GM23338 (cell line): Measurements from ENCODE around the gene SHISAL2A. TPM values are rescaled to one million over a fixed set of nuclear protein-coding genes. Genes with fewer than 3 reads are reported as not detected.
A peak's percentile ranks its signal among the peaks of the same experiment; 100 is the strongest.

Source experiments
- ATAC-seq: fragments of 200-7000 bp; cut with Tn5 transposase; 3 replicates; pipeline ENCODE4 v1.9.1; 2020
- DNase-seq: peaks from one replicate; pipeline ENCODE4 v3.0.0-alpha.2; 2015; ENCODE audit warnings: low spot score
- H2AFZ ChIP-seq: fragments of 200-600 bp; sonication (generic); 2 replicates; pipeline ENCODE4 v1.8.0; 2016; ENCODE audit warnings: antibody characterized with exemption, mild to moderate bottlenecking, moderate library complexity
- H3F3A ChIP-seq: fragments of 200-600 bp; sonication (generic); replicated peaks from 2 replicates; pipeline ENCODE4 v1.8.0; 2017; ENCODE audit warnings: antibody characterized with exemption, mixed run types, low read depth
- H3K27ac ChIP-seq: fragments of 200-600 bp; sonication (generic); 2 replicates; pipeline ENCODE4 v1.6.1; 2016; ENCODE audit warnings: low read depth
- H3K27me3 ChIP-seq: fragments of 200-600 bp; sonication (generic); 2 replicates; pipeline ENCODE4 v1.8.0; 2016; ENCODE audit warnings: mild to moderate bottlenecking, mixed run types, moderate library complexity; ENCODE audit not compliant: insufficient read depth
- H3K36me3 ChIP-seq: fragments of 200-600 bp; sonication (generic); 2 replicates; pipeline ENCODE4 v1.8.0; 2016; ENCODE audit warnings: mild to moderate bottlenecking; ENCODE audit not compliant: insufficient read depth
- H3K4me1 ChIP-seq: fragments of 200-600 bp; sonication (generic); 2 replicates; pipeline ENCODE4 v1.8.0; 2016; ENCODE audit warnings: mild to moderate bottlenecking, moderate library complexity; ENCODE audit not compliant: insufficient read depth
- H3K4me2 ChIP-seq: fragments of 200-600 bp; sonication (generic); 2 replicates; pipeline ENCODE4 v1.7.1; 2017; ENCODE audit warnings: mixed run types
- H3K4me3 ChIP-seq: fragments of 200-600 bp; sonication (generic); 2 replicates; pipeline ENCODE4 v1.6.1; 2016; ENCODE audit warnings: mixed run types
- H3K79me2 ChIP-seq: fragments of 200-600 bp; sonication (generic); replicated peaks from 2 replicates; pipeline ENCODE4 v1.8.0; 2017; ENCODE audit warnings: mild to moderate bottlenecking; ENCODE audit not compliant: insufficient read depth
- H3K9me2 ChIP-seq: fragments of 200-600 bp; sonication (generic); 2 replicates; pipeline ENCODE4 v1.8.0; 2017; ENCODE audit not compliant: insufficient read depth
- H4K20me1 ChIP-seq: fragments of 200-600 bp; sonication (generic); replicated peaks from 2 replicates; pipeline ENCODE4 v1.8.0; 2017; ENCODE audit warnings: mild to moderate bottlenecking; ENCODE audit not compliant: insufficient read depth
- H3K27ac Mint-ChIP-seq: 2 replicates; pipeline ENCODE4 v1.8.0; 2020; ENCODE audit warnings: inconsistent platforms, mild to moderate bottlenecking, moderate library complexity, mixed read lengths
- H3K27me3 Mint-ChIP-seq: 3 replicates; pipeline ENCODE4 v1.8.0; 2022; ENCODE audit warnings: low read depth, mild to moderate bottlenecking, moderate library complexity, mixed read lengths, inconsistent platforms; ENCODE audit not compliant: insufficient read depth, poor library complexity
- H3K36me3 Mint-ChIP-seq: 3 replicates; pipeline ENCODE4 v1.8.0; 2021; ENCODE audit warnings: low read depth, mild to moderate bottlenecking, inconsistent platforms, moderate library complexity, mixed read lengths
- H3K4me1 Mint-ChIP-seq: 3 replicates; pipeline ENCODE4 v1.8.0; 2020; ENCODE audit warnings: mild to moderate bottlenecking, inconsistent platforms, mixed read lengths
- H3K4me3 Mint-ChIP-seq: 3 replicates; pipeline ENCODE4 v1.8.0; 2021; ENCODE audit warnings: moderate library complexity, mild to moderate bottlenecking, inconsistent platforms, mixed read lengths
- H3K9me3 Mint-ChIP-seq: 3 replicates; pipeline ENCODE4 v1.8.0; 2020; ENCODE audit warnings: moderate library complexity, mild to moderate bottlenecking, inconsistent platforms, mixed read lengths
- EZH2 ChIP-seq: fragments of 200-600 bp; sonication (generic); IDR thresholded peaks from one replicate; pipeline ENCODE4 v1.8.0; 2017; ENCODE audit warnings: antibody characterized with exemption, mild to moderate bottlenecking, low read depth; ENCODE audit not compliant: unreplicated experiment
- EZH2phosphoT487 ChIP-seq: fragments of 200-600 bp; sonication (generic); IDR thresholded peaks from one replicate; pipeline ENCODE4 v1.8.1; 2018; ENCODE audit warnings: antibody characterized with exemption; ENCODE audit not compliant: unreplicated experiment
- JUNB ChIP-seq: IDR thresholded peaks from one replicate; pipeline ENCODE4 v1.6.1; 2016; ENCODE audit warnings: antibody characterized with exemption; ENCODE audit not compliant: unreplicated experiment
- REST ChIP-seq: IDR thresholded peaks from one replicate; pipeline ENCODE4 v1.6.1; 2018; ENCODE audit warnings: antibody characterized with exemption; ENCODE audit not compliant: unreplicated experiment
- STAT1 ChIP-seq: IDR thresholded peaks from one replicate; pipeline ENCODE4 v1.6.1; 2016; ENCODE audit warnings: antibody characterized with exemption; ENCODE audit not compliant: unreplicated experiment
- ZNF114 ChIP-seq: fragments of 250-450 bp; sonication (Bioruptor Pico); IDR thresholded peaks from 2 replicates; pipeline ENCODE4 v1.5.0; 2020; ENCODE audit warnings: mild to moderate bottlenecking, moderate library complexity
- ZNF331 ChIP-seq: fragments of 250-450 bp; sonication (Bioruptor Pico); IDR thresholded peaks from 2 replicates; pipeline ENCODE4 v1.5.0; 2020; ENCODE audit warnings: low read depth, mild to moderate bottlenecking, moderate library complexity
- ZNF462 ChIP-seq: fragments of 250-450 bp; sonication (Bioruptor Pico); IDR thresholded peaks from 2 replicates; pipeline ENCODE4 v1.5.0; 2020; ENCODE audit warnings: mild to moderate bottlenecking, moderate library complexity
- polyA plus RNA-seq: library from polyadenylated mRNA; unstranded; fragments of >200 nt; fragmentation: Nextera tagmentation; extraction: Ambion mirVana; gene quantifications from 2 replicates; pipeline ENCODE4 v1.2.1, GENCODE V29; 2016
- total RNA-seq: library from RNA; depleted of rRNA; stranded (reverse); fragments of >200 nt; shearing (Covaris generic); gene quantifications from 2 replicates; pipeline ENCODE4 v1.2.3, GENCODE V29; 2014
- TF ChIP-seq, protein P1 (sequence below), 2 experiments: fragments of 200-600 bp in 1 of 2; sonication (generic) in 1 of 2; conservative IDR thresholded peaks; 2 replicates each; pipeline versions ENCODE4 v1.5.1 to v1.6.1; 2016 to 2017; ENCODE audit warnings: antibody characterized with exemption in 2 of 2, low read depth in 2 of 2, mild to moderate bottlenecking in 2 of 2, moderate library complexity in 1 of 2
- TF ChIP-seq, protein P2 (sequence below): IDR thresholded peaks from 2 replicates; pipeline ENCODE4 v1.6.1; 2016; ENCODE audit warnings: antibody characterized with exemption

SHISAL2A gene
- total and polyA plus RNA-seq, 2 experiments from 2014 or later = 0.10 to 1.2 TPM

- peaks cover 39% of the 10 kb centered on the region for H3K27me3 Mint-ChIP-seq
- H3K79me2 ChIP-seq = no peaks in the 10 kb centered on the region
- no peaks in the 10 kb centered on the region for H4K20me1 ChIP-seq
- H2AFZ ChIP-seq = peak overlapping the region; percentile 18; the same call in 1 of the 2 replicates
- H3K4me1 ChIP-seq = peaks cover 16% of the 10 kb centered on the region; the same call in 1 of the 2 replicates
- H3K27ac ChIP-seq = no peak overlapping the region
- no peak overlapping the region for H3K4me3 ChIP-seq
- H3K36me3 ChIP-seq = no peaks in the 10 kb centered on the region; the same call in 1 of the 2 replicates
- no peak for DNase-seq
- H3K27me3 ChIP-seq = peaks cover 50% of the 10 kb centered on the region
- peaks cover 12% of the 10 kb centered on the region for H3K4me1 Mint-ChIP-seq
- no peak overlapping the region for H3K27ac Mint-ChIP-seq
- H3F3A ChIP-seq = 0 out of 2 replicates have a peak, but pooled peaks cover 4% of the 10 kb centered on the region
- TF ChIP-seq, protein P1, sequence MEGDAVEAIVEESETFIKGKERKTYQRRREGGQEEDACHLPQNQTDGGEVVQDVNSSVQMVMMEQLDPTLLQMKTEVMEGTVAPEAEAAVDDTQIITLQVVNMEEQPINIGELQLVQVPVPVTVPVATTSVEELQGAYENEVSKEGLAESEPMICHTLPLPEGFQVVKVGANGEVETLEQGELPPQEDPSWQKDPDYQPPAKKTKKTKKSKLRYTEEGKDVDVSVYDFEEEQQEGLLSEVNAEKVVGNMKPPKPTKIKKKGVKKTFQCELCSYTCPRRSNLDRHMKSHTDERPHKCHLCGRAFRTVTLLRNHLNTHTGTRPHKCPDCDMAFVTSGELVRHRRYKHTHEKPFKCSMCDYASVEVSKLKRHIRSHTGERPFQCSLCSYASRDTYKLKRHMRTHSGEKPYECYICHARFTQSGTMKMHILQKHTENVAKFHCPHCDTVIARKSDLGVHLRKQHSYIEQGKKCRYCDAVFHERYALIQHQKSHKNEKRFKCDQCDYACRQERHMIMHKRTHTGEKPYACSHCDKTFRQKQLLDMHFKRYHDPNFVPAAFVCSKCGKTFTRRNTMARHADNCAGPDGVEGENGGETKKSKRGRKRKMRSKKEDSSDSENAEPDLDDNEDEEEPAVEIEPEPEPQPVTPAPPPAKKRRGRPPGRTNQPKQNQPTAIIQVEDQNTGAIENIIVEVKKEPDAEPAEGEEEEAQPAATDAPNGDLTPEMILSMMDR (conservative IDR thresholded peaks at IDR 0.05; ENCODE audit: low read depth in 2 of 2) = no peak
- no peak for TF ChIP-seq EZH2phosphoT487
- no peak for TF ChIP-seq ZNF114 (CRISPR knock-in tag)
- no peak for TF ChIP-seq REST
- no peak for TF ChIP-seq EZH2
- TF ChIP-seq ZNF462 (CRISPR knock-in tag) = no peak
- TF ChIP-seq ZNF331 (CRISPR knock-in tag) = no peak
- TF ChIP-seq, protein P2, sequence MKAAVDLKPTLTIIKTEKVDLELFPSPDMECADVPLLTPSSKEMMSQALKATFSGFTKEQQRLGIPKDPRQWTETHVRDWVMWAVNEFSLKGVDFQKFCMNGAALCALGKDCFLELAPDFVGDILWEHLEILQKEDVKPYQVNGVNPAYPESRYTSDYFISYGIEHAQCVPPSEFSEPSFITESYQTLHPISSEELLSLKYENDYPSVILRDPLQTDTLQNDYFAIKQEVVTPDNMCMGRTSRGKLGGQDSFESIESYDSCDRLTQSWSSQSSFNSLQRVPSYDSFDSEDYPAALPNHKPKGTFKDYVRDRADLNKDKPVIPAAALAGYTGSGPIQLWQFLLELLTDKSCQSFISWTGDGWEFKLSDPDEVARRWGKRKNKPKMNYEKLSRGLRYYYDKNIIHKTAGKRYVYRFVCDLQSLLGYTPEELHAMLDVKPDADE = no peak
- no peak for TF ChIP-seq JUNB
- no peak for TF ChIP-seq STAT1
- 0 out of 3 replicates have a peak overlapping the region, but pooled peaks have one; percentile 61 for H3K4me3 Mint-ChIP-seq
- H3K36me3 Mint-ChIP-seq = no peaks in the 10 kb centered on the region; the same call in 1 of the 3 replicates
- ATAC-seq = no peak
- H3K9me3 Mint-ChIP-seq = peaks cover 10% of the 10 kb centered on the region; the same call in 2 of the 3 replicates
- H3K4me2 ChIP-seq = no peak overlapping the region
- no peaks in the 10 kb centered on the region for H3K9me2 ChIP-seq
These were observed 1.1 kb upstream of the SHISAL2A start for GRCh38 chr1:52631759-52632331.
